ENCODE results near the gene PPIE. TPM values are rescaled to one million over a fixed set of nuclear protein-coding genes. Genes with fewer than 3 reads are reported as not detected.
A peak's percentile ranks its signal among the peaks of the same experiment; 100 is the strongest.

PPIE gene
- total and polyA plus RNA-seq, 7 experiments from 2014 or later = 52.3 to 119 (median 72.7) TPM

GRCh38 chr1:39722495-39722894, 16.2 kb upstream of the PPIE start:
- Histone ChIP-seq H3K36me3 (ENCODE audit: control insufficient read depth in 2 of 3, insufficient read depth in 3 of 3, low read length in 3 of 3) (no peaks in the 10 kb centered on the region), H3K9me3 (ENCODE audit: control insufficient read depth in 2 of 3, low read length in 3 of 3) (no peaks in the 10 kb centered on the region), H3K4me3 (ENCODE audit: low read length) (no peak overlapping the region), H3K4me1 (ENCODE audit: control insufficient read depth in 2 of 2, insufficient read depth in 2 of 2, low read length in 2 of 2) (no peaks in the 10 kb centered on the region), H3K27me3 (ENCODE audit: control insufficient read depth in 2 of 2, insufficient read depth in 2 of 2, low read length in 2 of 2) (peaks cover 0 to 4% of the 10 kb centered on the region in 2 donors), H3K27ac (ENCODE audit: low read depth, low read length) (no peak overlapping the region)
- ChIA-PET CTCF (interaction anchor here (0.7 to 3.9 kb wide), 5 partner anchors 49 to 117 kb away, joined by 3 to 33 read pairs (median 3); no protein-coding TSS in a partner anchor), POLR2A (no interaction called here)
- intact Hi-C loops (cut with micrococcal nuclease) = no loop called here
- Mint-ChIP-seq H3K27me3 (peaks cover 32 to 68% (median 44%) of the 10 kb centered on the region in 5 donors), H3K27ac (no peak overlapping the region), H3K4me1 (peaks cover 0 to 7% (median 0%) of the 10 kb centered on the region in 7 donors), H3K36me3 (no peaks in the 10 kb centered on the region), H3K9me3 (no peaks in the 10 kb centered on the region), H3K4me3 (no peak overlapping the region)
- no peak for ATAC-seq
- no peak for DNase-seq

GRCh38 chr1:39726600-39726999, 12.1 kb upstream of the PPIE start:
- no peaks in the 10 kb centered on the region for H3K9me3 ChIP-seq (ENCODE audit: control insufficient read depth in 2 of 3, low read length in 3 of 3)
- Mint-ChIP-seq H3K27me3 (peaks cover 58 to 76% (median 68%) of the 10 kb centered on the region in 5 donors), H3K4me1 (peaks cover 0 to 15% (median 0%) of the 10 kb centered on the region in 7 donors), H3K36me3 (peaks cover 0 to 3% (median 0%) of the 10 kb centered on the region in 5 donors), H3K4me3 (no peak overlapping the region), H3K27ac (no peak overlapping the region), H3K9me3 (no peaks in the 10 kb centered on the region)
- no peak overlapping the region for H3K27ac ChIP-seq (ENCODE audit: low read depth, low read length)
- no peak for ATAC-seq
- no peak for DNase-seq
- H3K36me3 ChIP-seq (ENCODE audit: control insufficient read depth in 2 of 3, insufficient read depth in 3 of 3, low read length in 3 of 3) = no peaks in the 10 kb centered on the region
- ChIA-PET CTCF (interaction anchor here (0.7 kb wide), 2 partner anchors 53 to 57 kb away, joined by 3 to 4 read pairs; no protein-coding TSS in a partner anchor), POLR2A (interaction anchor here (1.8 kb wide), 1 partner anchor 10 kb away, joined by 5 read pairs; no protein-coding TSS in a partner anchor)
- peaks cover 0 to 11% of the 10 kb centered on the region in 2 donors for H3K27me3 ChIP-seq (ENCODE audit: control insufficient read depth in 2 of 2, insufficient read depth in 2 of 2, low read length in 2 of 2)
- H3K4me1 ChIP-seq (ENCODE audit: control insufficient read depth in 2 of 2, insufficient read depth in 2 of 2, low read length in 2 of 2) = no peaks in the 10 kb centered on the region
- intact Hi-C loops (cut with micrococcal nuclease) = no loop called here
- no peak overlapping the region for H3K4me3 ChIP-seq (ENCODE audit: low read length)

GRCh38 chr1:39727221-39727931, 11.3 kb upstream of the PPIE start:
- H3K9me3 Mint-ChIP-seq = no peaks in the 10 kb centered on the region
- intact Hi-C loops (cut with micrococcal nuclease) = no loop called here
- no peak for DNase-seq
- Histone ChIP-seq H3K27ac (ENCODE audit: low read depth, low read length) (no peak overlapping the region), H3K36me3 (ENCODE audit: control insufficient read depth in 2 of 3, insufficient read depth in 3 of 3, low read length in 3 of 3) (no peaks in the 10 kb centered on the region), H3K9me3 (ENCODE audit: control insufficient read depth in 2 of 3, low read length in 3 of 3) (no peaks in the 10 kb centered on the region), H3K4me3 (ENCODE audit: low read length) (no peak overlapping the region), H3K27me3 (ENCODE audit: control insufficient read depth in 2 of 2, insufficient read depth in 2 of 2, low read length in 2 of 2) (peaks cover 0 to 11% of the 10 kb centered on the region in 2 donors), H3K4me1 (ENCODE audit: control insufficient read depth in 2 of 2, insufficient read depth in 2 of 2, low read length in 2 of 2) (no peaks in the 10 kb centered on the region)
- POLR2A ChIA-PET = no interaction called here
- H3K4me3 Mint-ChIP-seq = no peak overlapping the region
- CTCF ChIA-PET = interaction anchor here (0.7 kb wide), 1 partner anchor 121 kb away, joined by 3 read pairs; no protein-coding TSS in a partner anchor
- H3K27me3 Mint-ChIP-seq = peaks cover 58 to 70% (median 66%) of the 10 kb centered on the region in 5 donors
- no peak overlapping the region for H3K27ac Mint-ChIP-seq
- peaks cover 0 to 15% (median 0%) of the 10 kb centered on the region in 7 donors for H3K4me1 Mint-ChIP-seq
- ATAC-seq = no peak
- peaks cover 0 to 3% (median 0%) of the 10 kb centered on the region in 5 donors for H3K36me3 Mint-ChIP-seq

- Histone ChIP-seq H3K9me3 (ENCODE audit: control insufficient read depth in 2 of 3, low read length in 3 of 3) (no peaks in the 10 kb centered on the region), H3K36me3 (ENCODE audit: control insufficient read depth in 2 of 3, insufficient read depth in 3 of 3, low read length in 3 of 3) (no peaks in the 10 kb centered on the region), H3K4me3 (ENCODE audit: low read length) (no peak overlapping the region), H3K27ac (ENCODE audit: low read depth, low read length) (no peak overlapping the region), H3K27me3 (ENCODE audit: control insufficient read depth in 2 of 2, insufficient read depth in 2 of 2, low read length in 2 of 2) (peaks cover 0 to 11% of the 10 kb centered on the region in 2 donors), H3K4me1 (ENCODE audit: control insufficient read depth in 2 of 2, insufficient read depth in 2 of 2, low read length in 2 of 2) (no peaks in the 10 kb centered on the region)
- peaks cover 58 to 72% (median 69%) of the 10 kb centered on the region in 5 donors for H3K27me3 Mint-ChIP-seq
- peak overlapping the region in 1 of 10 donors; percentile 68 for H3K4me3 Mint-ChIP-seq
- H3K27ac Mint-ChIP-seq = peak overlapping the region in 1 of 9 donors; percentile 28
- POLR2A ChIA-PET = no interaction called here
- DNase-seq = no peak
- H3K4me1 Mint-ChIP-seq = peaks cover 0 to 15% (median 0%) of the 10 kb centered on the region in 7 donors
- peaks cover 0 to 3% (median 0%) of the 10 kb centered on the region in 5 donors for H3K36me3 Mint-ChIP-seq
- no peak for ATAC-seq
- CTCF ChIA-PET = no interaction called here
- no peaks in the 10 kb centered on the region for H3K9me3 Mint-ChIP-seq
- intact Hi-C loops (cut with micrococcal nuclease) = no loop called here
These were observed 10.8 kb upstream of the PPIE start for GRCh38 chr1:39727932-39728317.

GRCh38 chr1:39729030-39729429, 9.7 kb upstream of the PPIE start:
- H3K9me3 Mint-ChIP-seq = no peaks in the 10 kb centered on the region
- no peak overlapping the region for H3K4me3 Mint-ChIP-seq
- no peaks in the 10 kb centered on the region for H3K9me3 ChIP-seq (ENCODE audit: control insufficient read depth in 2 of 3, low read length in 3 of 3)

GRCh38 chr1:39729842-39730241, 8.8 kb upstream of the PPIE start:
- Mint-ChIP-seq H3K4me1 (peaks cover 0 to 15% (median 0%) of the 10 kb centered on the region in 7 donors), H3K27me3 (peaks cover 60 to 77% (median 67%) of the 10 kb centered on the region in 5 donors), H3K27ac (no peak overlapping the region), H3K4me3 (no peak overlapping the region), H3K36me3 (peaks cover 0 to 3% (median 0%) of the 10 kb centered on the region in 5 donors), H3K9me3 (no peaks in the 10 kb centered on the region)
- H3K4me1 ChIP-seq (ENCODE audit: control insufficient read depth in 2 of 2, insufficient read depth in 2 of 2, low read length in 2 of 2) = no peaks in the 10 kb centered on the region
- H3K27me3 ChIP-seq (ENCODE audit: control insufficient read depth in 2 of 2, insufficient read depth in 2 of 2, low read length in 2 of 2) = peaks cover 0 to 11% of the 10 kb centered on the region in 2 donors
- ATAC-seq = no peak
- ChIA-PET POLR2A (interaction anchor here (1.4 kb wide), 1 partner anchor 9 kb away, joined by 4 read pairs; the partner anchor contains the start of gene PPIE), CTCF (no interaction called here)
- no peak overlapping the region for H3K27ac ChIP-seq (ENCODE audit: low read depth, low read length)
- intact Hi-C loops (cut with micrococcal nuclease) = loop anchor here in 1 of 2 donors (10.0 kb wide), 1 partner anchor 305 kb away; no protein-coding TSS in a partner anchor
- H3K4me3 ChIP-seq (ENCODE audit: low read length) = no peak overlapping the region
- H3K9me3 ChIP-seq (ENCODE audit: control insufficient read depth in 2 of 3, low read length in 3 of 3) = no peaks in the 10 kb centered on the region
- H3K36me3 ChIP-seq (ENCODE audit: control insufficient read depth in 2 of 3, insufficient read depth in 3 of 3, low read length in 3 of 3) = no peaks in the 10 kb centered on the region
- no peak for DNase-seq

More at GRCh38 chr1:39729030-39729429, 9.7 kb upstream of the PPIE start:
- no peaks in the 10 kb centered on the region for H3K36me3 ChIP-seq (ENCODE audit: control insufficient read depth in 2 of 3, insufficient read depth in 3 of 3, low read length in 3 of 3)
- no peak overlapping the region for H3K4me3 ChIP-seq (ENCODE audit: low read length)
- Mint-ChIP-seq H3K4me1 (peaks cover 0 to 15% (median 0%) of the 10 kb centered on the region in 7 donors), H3K27ac (peak overlapping the region in 1 of 9 donors; percentile 56), H3K36me3 (peaks cover 0 to 3% (median 0%) of the 10 kb centered on the region in 5 donors), H3K27me3 (peaks cover 67 to 78% (median 75%) of the 10 kb centered on the region in 5 donors)
- H3K27me3 ChIP-seq (ENCODE audit: control insufficient read depth in 2 of 2, insufficient read depth in 2 of 2, low read length in 2 of 2) = peaks cover 0 to 11% of the 10 kb centered on the region in 2 donors
- no peak overlapping the region for H3K27ac ChIP-seq (ENCODE audit: low read depth, low read length)
- DNase-seq (no peak), ATAC-seq (no peak)
- intact Hi-C loops (cut with micrococcal nuclease) = no loop called here
- ChIA-PET CTCF (no interaction called here), POLR2A (interaction anchor here (1.4 kb wide), 1 partner anchor 10 kb away, joined by 4 read pairs; the partner anchor contains the start of gene PPIE)
- no peaks in the 10 kb centered on the region for H3K4me1 ChIP-seq (ENCODE audit: control insufficient read depth in 2 of 2, insufficient read depth in 2 of 2, low read length in 2 of 2)
